Measurements from ENCODE around the gene EIF4ENIF1. TPM values are rescaled to one million over a fixed set of nuclear protein-coding genes. Genes with fewer than 3 reads are reported as not detected.
A peak's percentile ranks its signal among the peaks of the same experiment; 100 is the strongest.
"Not testable (repeated sequence)": the region's sequence is repeated elsewhere in the genome, so short reads cannot be mapped to it uniquely, and the experiment has no call there.

EIF4ENIF1 gene
- total RNA-seq, 6 donors from 2014 or later: 15.5 to 25.2 (median 23.3) TPM

DNA sequence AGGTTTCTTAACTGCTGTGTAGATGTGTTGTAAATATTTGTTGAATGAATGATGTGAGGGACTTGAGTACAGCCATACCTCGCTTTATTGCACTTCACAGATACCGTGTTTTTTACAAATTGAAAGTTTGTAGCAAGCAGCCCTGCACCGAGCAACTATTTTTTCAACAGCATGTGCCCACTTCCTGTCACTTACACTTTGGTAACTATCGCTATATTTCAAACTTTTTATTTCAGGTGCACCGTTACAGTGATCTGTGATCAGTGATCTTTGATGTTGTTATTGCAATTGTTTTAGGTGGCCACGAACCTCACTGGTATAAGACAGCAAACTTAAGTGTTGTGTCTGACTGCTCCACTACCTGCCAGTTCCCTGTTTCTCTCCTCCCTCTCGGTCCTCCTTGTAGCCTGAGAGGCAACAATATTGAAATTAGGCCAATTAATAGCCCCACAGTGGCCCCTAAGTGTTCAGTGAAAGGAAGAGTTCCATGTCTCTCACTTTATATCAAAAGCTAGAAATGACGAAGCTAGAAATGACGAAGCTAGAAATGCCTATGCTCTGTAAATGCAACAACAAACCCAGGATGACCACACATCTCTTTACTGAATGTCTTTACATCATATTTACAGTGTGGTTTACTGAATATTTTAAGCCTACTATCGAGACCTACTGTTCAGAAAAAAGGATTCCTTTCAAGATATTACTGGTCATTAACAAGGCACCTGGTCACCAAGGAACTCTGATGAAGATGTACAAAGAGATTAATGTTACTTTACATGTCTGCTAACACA lies 7.7 kb upstream of the EIF4ENIF1 start:
- Histone ChIP-seq H3K27me3 (no peaks in the 10 kb centered on the region), H3K4me3 (peak overlapping the region; percentile 83 to 97 (median 88)), H3K9me3 (no peaks in the 10 kb centered on the region), H3K27ac (peak overlapping the region in 3 of 4 donors; percentile 76 to 88 (median 85)), H3K36me3 (no peaks in the 10 kb centered on the region), H3K4me1 (peaks cover 13 to 19% (median 14%) of the 10 kb centered on the region in 4 donors)
- 64 to 75% methylated on average over 10 of the region's 10 CpGs for WGBS, 2 donors
- DNase-seq (no peak), ATAC-seq (ENCODE audit: low FRiP score in 2 of 2) (no peak)
- TF ChIP-seq EP300 (IDR thresholded peaks at IDR 0.05) (no peak), POLR2A (IDR thresholded peaks at IDR 0.05) (no peak), POLR2AphosphoS5 (IDR thresholded peaks at IDR 0.05) (no peak)
- TF ChIP-seq, protein P1, sequence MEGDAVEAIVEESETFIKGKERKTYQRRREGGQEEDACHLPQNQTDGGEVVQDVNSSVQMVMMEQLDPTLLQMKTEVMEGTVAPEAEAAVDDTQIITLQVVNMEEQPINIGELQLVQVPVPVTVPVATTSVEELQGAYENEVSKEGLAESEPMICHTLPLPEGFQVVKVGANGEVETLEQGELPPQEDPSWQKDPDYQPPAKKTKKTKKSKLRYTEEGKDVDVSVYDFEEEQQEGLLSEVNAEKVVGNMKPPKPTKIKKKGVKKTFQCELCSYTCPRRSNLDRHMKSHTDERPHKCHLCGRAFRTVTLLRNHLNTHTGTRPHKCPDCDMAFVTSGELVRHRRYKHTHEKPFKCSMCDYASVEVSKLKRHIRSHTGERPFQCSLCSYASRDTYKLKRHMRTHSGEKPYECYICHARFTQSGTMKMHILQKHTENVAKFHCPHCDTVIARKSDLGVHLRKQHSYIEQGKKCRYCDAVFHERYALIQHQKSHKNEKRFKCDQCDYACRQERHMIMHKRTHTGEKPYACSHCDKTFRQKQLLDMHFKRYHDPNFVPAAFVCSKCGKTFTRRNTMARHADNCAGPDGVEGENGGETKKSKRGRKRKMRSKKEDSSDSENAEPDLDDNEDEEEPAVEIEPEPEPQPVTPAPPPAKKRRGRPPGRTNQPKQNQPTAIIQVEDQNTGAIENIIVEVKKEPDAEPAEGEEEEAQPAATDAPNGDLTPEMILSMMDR (IDR thresholded peaks at IDR 0.05): no peak

DNA sequence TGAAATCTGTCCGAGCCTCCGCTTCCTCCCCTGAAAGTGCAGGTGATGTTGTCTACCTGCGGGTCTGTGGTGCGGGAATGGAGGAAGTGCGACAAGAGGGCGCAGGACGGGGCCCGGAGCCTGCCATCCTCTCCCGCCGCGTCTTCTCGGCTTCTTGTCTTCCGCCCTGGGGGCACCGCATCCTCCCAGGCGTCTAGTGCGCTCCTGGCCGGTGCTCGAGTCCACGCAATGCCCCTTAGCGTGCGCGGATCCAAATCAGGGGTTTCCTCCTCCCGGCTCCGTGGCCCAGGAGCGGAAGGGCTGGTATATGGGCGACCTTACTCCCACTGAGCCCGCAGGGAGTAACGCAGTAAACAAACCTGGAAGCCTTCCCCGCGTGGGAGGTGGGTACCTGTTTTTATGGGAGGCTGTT lies 7.1 kb upstream of the EIF4ENIF1 start:
- no peak for TF ChIP-seq POLR2AphosphoS5 (IDR thresholded peaks at IDR 0.05)
- TF ChIP-seq POLR2A (IDR thresholded peaks at IDR 0.05): no peak
- TF ChIP-seq EP300 (IDR thresholded peaks at IDR 0.05): no peak
- TF ChIP-seq, protein P1 (IDR thresholded peaks at IDR 0.05): no peak
- 0% methylated on average over 22 to 30 of the region's 30 CpGs for WGBS, 2 donors
- peak overlapping the region; percentile 83 to 97 (median 88) for H3K4me3 ChIP-seq
- H3K27ac ChIP-seq: peak overlapping the region; percentile 76 to 88 (median 84)
- no peaks in the 10 kb centered on the region for H3K36me3 ChIP-seq
- ATAC-seq (ENCODE audit: low FRiP score in 2 of 2) (peak; percentile 53 to 61), DNase-seq (peak in 1 of 2 donors; percentile 44)
- H3K4me1 ChIP-seq: peaks cover 13 to 22% (median 14%) of the 10 kb centered on the region in 4 donors
- H3K9me3 ChIP-seq: no peaks in the 10 kb centered on the region
- no peaks in the 10 kb centered on the region for H3K27me3 ChIP-seq

DNA sequence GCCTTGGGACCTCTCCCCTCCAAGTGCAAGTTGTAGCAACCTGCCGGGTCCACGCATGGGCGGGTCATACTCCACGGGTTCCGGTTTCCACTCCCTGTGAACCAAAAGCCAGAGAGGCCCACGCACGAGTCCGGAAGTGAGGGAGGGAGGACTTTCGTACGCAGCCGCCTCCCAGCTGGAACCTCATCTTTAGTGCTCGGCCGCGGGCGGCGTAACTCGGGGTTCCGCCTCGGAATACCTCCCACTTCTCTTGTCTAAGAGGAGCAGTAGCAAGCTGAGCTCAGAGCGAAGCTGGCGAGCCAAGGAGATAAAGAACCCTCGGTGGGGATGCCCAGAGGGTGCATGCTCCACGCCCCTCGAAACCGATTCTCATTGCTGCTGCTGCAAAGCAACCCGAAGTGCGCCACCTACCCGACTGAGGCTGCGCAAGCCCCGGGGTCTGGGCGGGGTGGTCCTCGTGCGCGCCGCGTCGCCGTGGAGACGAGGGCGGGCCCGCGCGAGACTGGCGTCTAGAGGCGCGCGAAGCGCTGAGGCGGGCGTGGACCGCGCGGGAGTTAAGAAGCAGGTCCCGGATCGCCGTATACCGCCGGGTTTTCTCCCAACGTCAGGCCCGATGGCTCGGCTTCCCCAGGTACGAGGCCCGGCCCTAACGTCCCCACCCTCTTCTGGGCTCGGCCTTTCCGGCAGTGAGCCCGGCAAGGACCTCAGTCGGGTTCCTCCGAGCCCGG lies 6.5 kb upstream of the EIF4ENIF1 start, which contains the start of gene SFI1:
TSS of gene SFI1 (plus strand) at position 530 of the 728 bp plus-strand sequence. CDS start 11,749 bp downstream, outside the sequence.
- H3K9me3 ChIP-seq: no peaks in the 10 kb centered on the region
- peak; percentile 98 to 99 for ATAC-seq (ENCODE audit: low FRiP score in 2 of 2)
- peak within 1 kb of the TSS; percentile 76 to 88 (median 84) for H3K27ac ChIP-seq
- H3K27me3 ChIP-seq: no peaks in the 10 kb centered on the region
- TF ChIP-seq, protein P1 (IDR thresholded peaks at IDR 0.05): peak in 4 of 6 experiments; percentile 21 to 44 (median 40)
- TF ChIP-seq POLR2AphosphoS5 (IDR thresholded peaks at IDR 0.05) (peak; percentile 36 to 71), POLR2A (IDR thresholded peaks at IDR 0.05) (peak in 3 of 4 donors; percentile 24 to 76 (median 51)), EP300 (IDR thresholded peaks at IDR 0.05) (peak in 1 of 4 donors; percentile 3)
- H3K4me3 ChIP-seq: peak within 1 kb of the TSS; percentile 83 to 97 (median 88)
- 0 to 1% methylated on average over 14 to 40 of the region's 70 CpGs for WGBS, 2 donors
- H3K36me3 ChIP-seq: no peaks in the 10 kb centered on the region
- peak; percentile 91 to 98 for DNase-seq
- peaks cover 16 to 28% (median 19%) of the 10 kb centered on the region in 4 donors for H3K4me1 ChIP-seq

DNA sequence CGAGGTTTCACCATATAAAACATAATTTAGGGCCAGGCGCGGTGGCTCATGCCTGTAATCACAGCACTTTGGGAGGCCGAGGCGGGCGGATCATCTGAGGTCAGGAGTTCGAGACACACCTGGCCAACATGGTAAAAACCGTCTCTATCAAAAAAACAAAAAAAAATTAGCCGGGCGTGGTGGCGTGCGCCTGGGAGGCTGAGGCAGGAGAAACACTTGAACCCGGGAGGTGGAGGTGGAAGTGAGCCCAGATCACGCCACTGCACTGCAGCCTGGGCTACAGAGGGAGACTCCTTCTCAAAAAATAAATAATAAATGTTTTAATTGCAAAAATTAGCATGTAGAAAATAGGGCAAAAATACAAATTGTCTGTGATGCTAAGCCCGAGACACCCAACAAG lies 5.7 kb upstream of the EIF4ENIF1 start:
- H3K4me3 ChIP-seq: peak overlapping the region; percentile 83 to 97 (median 88)
- WGBS, 2 donors: 67% methylated on average over 15 of the region's 15 CpGs
- peak overlapping the region; percentile 76 to 88 (median 84) for H3K27ac ChIP-seq
- H3K36me3 ChIP-seq: no peaks in the 10 kb centered on the region
- H3K27me3 ChIP-seq: no peaks in the 10 kb centered on the region
- H3K9me3 ChIP-seq: no peaks in the 10 kb centered on the region
- TF ChIP-seq POLR2AphosphoS5 (IDR thresholded peaks at IDR 0.05): no peak
- no peak for TF ChIP-seq EP300 (IDR thresholded peaks at IDR 0.05)
- TF ChIP-seq, protein P1 (IDR thresholded peaks at IDR 0.05): no peak
- no peak for TF ChIP-seq POLR2A (IDR thresholded peaks at IDR 0.05)
- ATAC-seq (ENCODE audit: low FRiP score in 2 of 2): no peak
- no peak for DNase-seq
- peaks cover 23 to 36% (median 26%) of the 10 kb centered on the region in 4 donors for H3K4me1 ChIP-seq

DNA sequence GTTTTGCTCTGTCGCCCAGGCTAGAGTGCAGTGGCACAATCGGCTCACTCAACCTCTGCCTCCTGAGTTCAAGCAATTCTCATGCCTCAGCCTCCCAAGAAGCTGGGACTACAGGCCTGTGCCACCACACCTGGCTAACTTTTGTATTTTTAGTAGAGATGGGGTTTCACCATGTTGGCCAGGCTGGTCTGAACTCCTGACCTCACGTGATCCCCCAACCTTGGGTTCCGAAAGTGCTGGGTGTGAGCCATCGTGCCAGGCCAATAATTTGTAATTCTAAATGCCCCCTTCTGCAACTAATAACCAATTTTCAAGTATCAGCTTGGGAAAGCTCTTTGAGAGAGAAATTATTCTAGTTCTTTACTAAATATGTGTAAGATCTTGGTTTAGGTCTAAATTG lies 3.7 kb upstream of the EIF4ENIF1 start:
- 87 to 99% methylated on average over 5 of the region's 5 CpGs for WGBS, 2 donors

More for the DNA sequence above, 3.7 kb upstream of the EIF4ENIF1 start:
- H3K4me1 ChIP-seq: peaks cover 27 to 47% (median 31%) of the 10 kb centered on the region in 4 donors
- ATAC-seq (ENCODE audit: low FRiP score in 2 of 2); DNase-seq; H3K27ac ChIP-seq; H3K27me3 ChIP-seq; H3K9me3 ChIP-seq; H3K4me3 ChIP-seq; H3K36me3 ChIP-seq: not testable (repeated sequence)

Measured in upper lobe of left lung (tissue), 6 donors.